Esophagus squamous epithelium (tissue), 5 donors: ENCODE measurements around the gene CLSTN1. TPM values are rescaled to one million over a fixed set of nuclear protein-coding genes. Genes with fewer than 3 reads are reported as not detected.

Experiments
- DNase-seq: peaks from one replicate; lab custom pipeline; 2025; lab: John Stamatoyannopoulos, UW
- H3K27ac ChIP-seq, 4 donors: fragments of 200-600 bp; sonication (generic); one replicate each; pipeline ENCODE4 v1.5.1; 2016 to 2019; ENCODE audit warnings: mild to moderate bottlenecking in 1 of 4
- H3K27me3 ChIP-seq, 4 donors: fragments of 200-600 bp; sonication (generic); 1 replicate in 3 of 4; 2 replicates in 1 of 4; pipeline versions ENCODE4 v1.5.1 to v1.6.0; 2017 to 2021; ENCODE audit warnings: antibody characterized with exemption in 1 of 4
- H3K36me3 ChIP-seq, 3 donors: fragments of 200-600 bp; sonication (generic); one replicate each; pipeline ENCODE4 v1.5.1; 2016 to 2019
- H3K4me1 ChIP-seq, 3 donors: fragments of 200-600 bp; sonication (generic); one replicate each; pipeline ENCODE4 v1.5.1; 2017 to 2019
- H3K4me3 ChIP-seq, 4 donors: fragments of 200-600 bp; sonication (generic); 1 replicate in 3 of 4; 2 replicates in 1 of 4; pipeline ENCODE4 v1.5.1; 2016 to 2019; ENCODE audit warnings: mild to moderate bottlenecking in 2 of 4, moderate library complexity in 1 of 4
- H3K9me3 ChIP-seq, 3 donors: fragments of 200-600 bp; sonication (generic); one replicate each; pipeline ENCODE4 v1.5.1; 2016 to 2019
- POLR2A ChIP-seq, 4 donors: fragments of 450-650 bp; IDR thresholded peaks; one replicate each; pipeline ENCODE4 v1.6.1; 2017; ENCODE audit warnings: antibody characterized with exemption in 4 of 4, mild to moderate bottlenecking in 4 of 4, moderate library complexity in 3 of 4
- WGBS, 2 donors: methylation state at CpG; one replicate each; pipeline ENCODE4 v1.1.5; 2018; 5-methylcytosine and 5-hydroxymethylcytosine counted together
- intact Hi-C: fragments of 100-400 bp; cut with DNase I; formaldehyde crosslinking; loops from one replicate; pipeline ENCODE4 v1.15.0; 2022
- total RNA-seq, 4 donors: library from RNA; depleted of rRNA; stranded (reverse); fragments of >200 nt; gene quantifications; one replicate each; pipeline ENCODE4 v1.1.0, GENCODE V29; 2016
- TF ChIP-seq, protein P1 (sequence below), 6 experiments: fragments of 450-650 bp in 4 of 6; fragments of 200-600 bp in 2 of 6; sonication (generic) in 2 of 6; IDR thresholded peaks; one replicate each; pipeline ENCODE4 v1.5.1; 2016 to 2019; ENCODE audit warnings: antibody characterized with exemption in 6 of 6, mild to moderate bottlenecking in 4 of 6, moderate library complexity in 4 of 6
- donor health status: DM: yes; HTN: yes; CAD: no.

Gene CLSTN1
- total RNA-seq, 4 donors from 2014 or later, result 57.3 to 68.4 (median 65.3) TPM

DNA sequence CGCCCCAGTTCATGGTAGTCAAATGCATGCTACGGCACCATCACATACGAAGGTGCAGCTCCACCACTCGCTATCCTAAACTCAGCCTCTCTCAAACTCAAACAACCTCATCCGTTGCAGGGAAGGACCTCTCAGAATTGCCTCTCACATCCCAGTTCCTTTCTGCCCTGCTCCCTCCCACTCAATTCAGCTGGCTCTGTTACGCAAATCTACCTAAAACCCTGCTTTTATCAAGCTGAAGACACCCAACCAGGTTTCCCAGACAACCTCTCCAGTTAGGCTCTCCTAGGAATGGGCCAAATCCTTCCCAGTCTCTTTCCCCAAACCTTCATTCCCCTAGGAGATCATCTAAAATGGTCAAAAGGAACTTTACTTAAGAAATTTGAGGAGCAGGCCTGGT is 62.9 kb downstream of the CLSTN1 start:
- no peaks in the 10 kb centered on the region for H3K27me3 ChIP-seq
- H3K27ac ChIP-seq, result peak overlapping the region in 1 of 4 donors; percentile 24
- whole genome bisulfite sequencing, 2 donors, result 92 to 98% methylated on average over 5 to 6 of the region's 6 CpGs
- H3K9me3 ChIP-seq, result no peaks in the 10 kb centered on the region
- no peak for DNase-seq
- H3K36me3 ChIP-seq, result peaks cover 0 to 28% (median 0%) of the 10 kb centered on the region in 3 donors
- TF ChIP-seq POLR2A (IDR thresholded peaks at IDR 0.05), result no peak
- TF ChIP-seq, protein P1, sequence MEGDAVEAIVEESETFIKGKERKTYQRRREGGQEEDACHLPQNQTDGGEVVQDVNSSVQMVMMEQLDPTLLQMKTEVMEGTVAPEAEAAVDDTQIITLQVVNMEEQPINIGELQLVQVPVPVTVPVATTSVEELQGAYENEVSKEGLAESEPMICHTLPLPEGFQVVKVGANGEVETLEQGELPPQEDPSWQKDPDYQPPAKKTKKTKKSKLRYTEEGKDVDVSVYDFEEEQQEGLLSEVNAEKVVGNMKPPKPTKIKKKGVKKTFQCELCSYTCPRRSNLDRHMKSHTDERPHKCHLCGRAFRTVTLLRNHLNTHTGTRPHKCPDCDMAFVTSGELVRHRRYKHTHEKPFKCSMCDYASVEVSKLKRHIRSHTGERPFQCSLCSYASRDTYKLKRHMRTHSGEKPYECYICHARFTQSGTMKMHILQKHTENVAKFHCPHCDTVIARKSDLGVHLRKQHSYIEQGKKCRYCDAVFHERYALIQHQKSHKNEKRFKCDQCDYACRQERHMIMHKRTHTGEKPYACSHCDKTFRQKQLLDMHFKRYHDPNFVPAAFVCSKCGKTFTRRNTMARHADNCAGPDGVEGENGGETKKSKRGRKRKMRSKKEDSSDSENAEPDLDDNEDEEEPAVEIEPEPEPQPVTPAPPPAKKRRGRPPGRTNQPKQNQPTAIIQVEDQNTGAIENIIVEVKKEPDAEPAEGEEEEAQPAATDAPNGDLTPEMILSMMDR (IDR thresholded peaks at IDR 0.05), result no peak
- peaks cover 10 to 53% (median 14%) of the 10 kb centered on the region in 3 donors for H3K4me1 ChIP-seq
- H3K4me3 ChIP-seq, result no peak overlapping the region
- intact Hi-C loops, result no loop called here

DNA sequence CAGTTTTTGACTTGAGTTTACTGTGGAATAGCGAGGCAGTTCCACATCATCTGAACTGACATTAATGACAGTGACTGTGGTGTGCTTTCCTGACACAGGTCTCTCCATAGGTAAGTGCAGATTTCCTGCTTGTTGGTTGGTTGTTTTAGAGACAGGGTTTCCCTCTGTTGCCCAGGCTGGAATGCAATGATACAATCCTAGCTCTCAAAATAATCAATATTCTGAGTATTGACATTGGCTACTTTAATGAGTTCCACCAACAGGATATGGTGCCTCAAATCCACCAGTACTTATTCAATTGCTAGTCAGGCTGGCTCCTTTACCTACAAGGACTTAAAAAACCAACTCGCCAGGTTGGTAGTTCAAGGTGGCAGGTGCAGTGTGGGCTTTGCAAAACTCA is 63.8 kb downstream of the CLSTN1 start:
- intact Hi-C loops, result no loop called here
- H3K36me3 ChIP-seq, result peaks cover 0 to 30% (median 0%) of the 10 kb centered on the region in 3 donors
- 90 to 96% methylated on average over 1 to 2 of the region's 2 CpGs for WGBS, 2 donors
- peaks cover 10 to 53% (median 12%) of the 10 kb centered on the region in 3 donors for H3K4me1 ChIP-seq
- no peaks in the 10 kb centered on the region for H3K9me3 ChIP-seq
- no peak for TF ChIP-seq POLR2A (IDR thresholded peaks at IDR 0.05)
- TF ChIP-seq, protein P1 (IDR thresholded peaks at IDR 0.05), result no peak
- peak overlapping the region in 2 of 4 donors; percentile 83 to 86 for H3K27ac ChIP-seq
- H3K27me3 ChIP-seq, result no peaks in the 10 kb centered on the region
- no peak overlapping the region for H3K4me3 ChIP-seq
- no peak for DNase-seq

DNA sequence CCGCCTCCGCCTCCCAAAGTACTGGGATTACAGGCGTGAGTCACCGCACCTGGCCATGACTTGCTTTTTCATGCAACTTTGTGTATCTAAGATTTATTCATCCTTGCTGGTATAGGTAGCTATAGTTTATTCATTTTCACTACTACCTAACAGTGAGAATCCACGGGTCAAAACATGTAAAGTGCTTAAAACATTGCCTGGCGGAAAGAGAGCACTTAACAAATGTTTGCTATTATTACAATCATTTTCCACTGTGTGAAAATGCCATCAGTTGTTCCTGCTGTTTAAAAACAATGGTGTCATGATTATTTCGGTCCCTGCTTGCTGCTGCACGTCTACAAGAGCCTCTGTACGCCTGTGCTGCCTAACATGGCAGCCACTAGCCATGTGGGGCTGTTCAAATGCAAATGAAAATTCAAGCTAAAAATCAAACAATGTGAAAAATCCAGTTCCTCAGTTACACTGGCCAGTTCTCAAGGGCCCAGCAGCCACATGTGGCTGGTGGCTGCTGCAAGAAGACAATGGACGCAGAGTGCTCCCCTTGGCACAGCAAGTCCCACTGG is 65.1 kb downstream of the CLSTN1 start:
- Histone ChIP-seq H3K27me3 (no peaks in the 10 kb centered on the region), H3K36me3 (peaks cover 0 to 38% (median 0%) of the 10 kb centered on the region in 3 donors), H3K4me1 (peaks cover 10 to 58% (median 12%) of the 10 kb centered on the region in 3 donors), H3K9me3 (no peaks in the 10 kb centered on the region), H3K27ac (peak overlapping the region; percentile 72 to 86 (median 80)), H3K4me3 (no peak overlapping the region)
- TF ChIP-seq, protein P1 (IDR thresholded peaks at IDR 0.05), result no peak
- no peak for TF ChIP-seq POLR2A (IDR thresholded peaks at IDR 0.05)
- DNase-seq, result no peak
- intact Hi-C loops, result no loop called here
- 34 to 63% methylated on average over 10 of the region's 10 CpGs for WGBS, 2 donors

DNA sequence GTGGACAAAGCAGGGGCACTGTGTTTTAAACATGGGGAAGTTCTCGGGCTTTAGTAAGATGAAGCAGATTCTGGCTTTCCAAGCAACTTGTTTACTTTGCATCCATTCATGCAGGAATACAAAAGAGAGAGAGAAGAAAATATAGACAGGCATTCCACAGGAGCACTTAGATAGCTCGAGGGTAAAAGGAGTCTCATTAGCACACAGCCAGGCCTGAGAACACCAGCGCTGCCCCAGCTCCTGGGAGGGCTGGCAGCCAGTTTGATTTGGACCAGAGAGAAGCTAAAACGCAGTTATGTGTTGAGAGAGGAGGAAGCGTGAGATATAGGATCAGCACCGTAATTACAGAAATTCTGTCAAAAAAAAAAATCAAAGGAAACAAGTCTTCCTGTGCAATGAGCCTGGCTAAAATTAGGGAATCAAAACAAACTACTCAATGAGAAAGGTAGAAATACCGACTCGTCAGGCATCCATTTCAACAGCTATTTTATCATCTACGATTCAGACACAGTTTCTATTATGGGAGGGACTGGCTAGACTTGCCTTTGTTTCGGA is 68.2 kb downstream of the CLSTN1 start:
- TF ChIP-seq, protein P1 (IDR thresholded peaks at IDR 0.05), result no peak
- TF ChIP-seq POLR2A (IDR thresholded peaks at IDR 0.05), result no peak
- no peak for DNase-seq
- H3K9me3 ChIP-seq, result no peaks in the 10 kb centered on the region
- peaks cover 0 to 47% (median 11%) of the 10 kb centered on the region in 3 donors for H3K36me3 ChIP-seq
- 28 to 39% methylated on average over 9 to 10 of the region's 10 CpGs for WGBS, 2 donors
- intact Hi-C loops, result no loop called here
- H3K27ac ChIP-seq, result peak overlapping the region in 3 of 4 donors; percentile 44 to 53 (median 48)
- H3K4me1 ChIP-seq, result peaks cover 10 to 65% (median 12%) of the 10 kb centered on the region in 3 donors
- no peak overlapping the region for H3K4me3 ChIP-seq
- H3K27me3 ChIP-seq, result no peaks in the 10 kb centered on the region

GRCh38 chr1:9753121-9753531 is 70.6 kb downstream of the CLSTN1 start:
- Histone ChIP-seq H3K27me3 (no peaks in the 10 kb centered on the region), H3K27ac (no peak overlapping the region), H3K36me3 (peaks cover 6 to 71% (median 22%) of the 10 kb centered on the region in 3 donors), H3K4me3 (no peak overlapping the region), H3K9me3 (no peaks in the 10 kb centered on the region), H3K4me1 (peaks cover 0 to 42% (median 3%) of the 10 kb centered on the region in 3 donors)
- TF ChIP-seq POLR2A (IDR thresholded peaks at IDR 0.05), result no peak
- TF ChIP-seq, protein P1 (IDR thresholded peaks at IDR 0.05), result no peak
- no peak for DNase-seq
- WGBS, 2 donors, result 71 to 76% methylated on average over 7 to 12 of the region's 12 CpGs
- intact Hi-C loops, result no loop called here
